Thoracic aorta (tissue), 2 donors: Measurements from ENCODE around the gene GNLY. TPM values are rescaled to one million over a fixed set of nuclear protein-coding genes. Genes with fewer than 3 reads are reported as not detected.

Experiments used
- ATAC-seq: fragments of 150-250 bp; one replicate; pipeline ENCODE4 v1.8.0; 2017; ENCODE audit warnings: low read depth; ENCODE audit not compliant: insufficient number of reproducible peaks, low FRiP score
- DNase-seq: peaks from one replicate; pipeline ENCODE4 v3.0.0-alpha.2; 2020; ENCODE audit warnings: low spot score
- H3K27ac ChIP-seq, 2 donors: fragments of 200-600 bp; sonication (generic); 1 replicate in 1 of 2; 2 replicates in 1 of 2; pipeline ENCODE4 v1.5.1; 2016; ENCODE audit warnings: mild to moderate bottlenecking in 2 of 2, moderate library complexity in 2 of 2
- H3K27me3 ChIP-seq: fragments of 200-600 bp; sonication (generic); replicated peaks from 2 replicates; pipeline ENCODE4 v1.6.0; 2016; ENCODE audit warnings: mild to moderate bottlenecking; ENCODE audit not compliant: insufficient read depth
- H3K36me3 ChIP-seq: fragments of 200-600 bp; sonication (generic); one replicate; pipeline ENCODE4 v1.5.1; 2016
- H3K4me1 ChIP-seq, 2 donors: fragments of 200-600 bp; sonication (generic); 1 replicate in 1 of 2; 2 replicates in 1 of 2; pipeline versions ENCODE4 v1.5.1 to v1.6.0; 2016; ENCODE audit warnings: low read depth in 2 of 2, mild to moderate bottlenecking in 1 of 2; ENCODE audit not compliant: control insufficient read depth in 1 of 2
- H3K4me3 ChIP-seq: fragments of 200-600 bp; sonication (generic); 2 replicates; pipeline ENCODE4 v1.5.1; 2016; ENCODE audit warnings: mild to moderate bottlenecking
- H3K9me3 ChIP-seq: fragments of 200-600 bp; sonication (generic); 2 replicates; pipeline ENCODE4 v1.5.1; 2016
- CTCF ChIP-seq: fragments of 200-600 bp; sonication (generic); IDR thresholded peaks from one replicate; pipeline ENCODE4 v1.5.1; 2019; ENCODE audit warnings: antibody characterized with exemption
- total RNA-seq, 2 donors: library from RNA; depleted of rRNA; stranded (reverse); fragments of >200 nt; gene quantifications; one replicate each; pipeline versions ENCODE4 v1.1.0 to v1.2.3, GENCODE V29; 2016

Gene GNLY
- total RNA-seq, 2 donors from 2014 or later: 1.5 to 8.5 TPM

DNA sequence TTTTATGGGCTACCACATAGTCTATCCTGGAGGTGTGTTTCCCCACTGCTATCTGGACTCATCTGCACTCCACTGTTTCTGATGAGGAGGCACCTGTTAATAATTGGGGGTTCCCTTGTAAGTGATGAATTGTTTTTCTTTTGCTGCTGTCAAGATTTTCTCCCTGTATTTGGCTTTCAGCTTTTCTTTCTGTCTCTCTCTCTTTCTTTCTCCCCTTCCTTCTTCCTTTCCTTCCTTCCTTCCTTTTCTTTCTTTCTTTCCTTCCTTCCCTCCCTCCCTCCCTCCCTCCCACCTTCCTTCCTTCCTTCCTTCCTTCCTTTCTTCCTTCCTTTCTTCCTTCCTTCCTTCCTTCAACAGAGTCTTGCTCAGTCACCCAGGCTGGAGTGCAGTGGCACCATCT lies 9.2 kb downstream of the GNLY start:
- no peak overlapping the region for H3K4me3 ChIP-seq
- H3K36me3 ChIP-seq: no peaks in the 10 kb centered on the region
- TF ChIP-seq CTCF: no peak
- no peak overlapping the region for H3K27ac ChIP-seq
- DNase-seq (no peak), ATAC-seq (no peak)
- no peaks in the 10 kb centered on the region for H3K9me3 ChIP-seq
- H3K4me1 ChIP-seq: peaks cover 6 to 24% of the 10 kb centered on the region in 2 donors
- no peaks in the 10 kb centered on the region for H3K27me3 ChIP-seq

GRCh38 chr2:85704038-85704437 lies 9.9 kb downstream of the GNLY start:
- no peak for TF ChIP-seq CTCF

DNA sequence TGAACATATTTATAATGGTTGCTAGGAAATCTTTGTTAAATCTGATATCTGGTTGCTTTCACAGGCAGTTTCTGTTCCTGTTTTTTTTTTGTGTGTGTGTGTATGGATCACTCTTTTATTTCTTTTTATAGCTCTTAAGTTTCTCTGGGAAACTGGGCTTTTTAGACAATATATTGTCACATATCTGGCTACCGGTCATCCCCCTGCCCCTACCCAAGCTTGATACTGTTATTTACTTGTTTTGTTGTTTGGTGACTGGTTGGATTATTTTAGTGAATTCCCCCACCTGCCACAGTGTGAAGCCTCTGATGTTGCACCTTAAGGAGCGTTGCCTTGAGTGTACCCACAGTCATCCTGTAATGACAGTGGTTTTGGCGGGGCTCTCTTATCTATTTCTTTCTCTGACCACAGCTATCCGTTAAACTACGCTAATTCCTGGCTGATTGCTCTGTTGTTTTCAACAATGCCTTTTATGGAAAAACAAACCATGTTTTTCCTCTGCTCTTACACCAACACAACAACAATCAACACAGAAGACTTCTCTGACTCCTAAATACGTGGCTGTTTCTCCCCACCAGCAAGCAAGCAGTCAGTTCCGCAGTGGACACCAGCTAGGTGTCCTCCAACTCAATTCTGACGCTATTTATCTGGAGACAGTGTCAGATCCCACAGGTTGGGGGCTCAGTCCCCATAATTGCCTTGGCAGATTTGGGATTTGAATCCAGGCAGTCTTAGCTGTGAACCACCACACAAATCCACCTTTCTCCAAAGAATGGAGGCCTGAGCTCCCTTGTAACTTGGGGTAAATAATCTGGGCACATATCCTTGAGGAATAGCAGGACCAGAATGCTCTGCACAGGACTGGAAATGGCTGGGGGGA lies 10.9 kb downstream of the GNLY start:
- Histone ChIP-seq H3K9me3 (no peaks in the 10 kb centered on the region), H3K36me3 (no peaks in the 10 kb centered on the region), H3K27ac (peak overlapping the region; percentile 50 to 52), H3K4me3 (no peak overlapping the region), H3K27me3 (no peaks in the 10 kb centered on the region), H3K4me1 (peaks cover 6 to 28% of the 10 kb centered on the region in 2 donors)
- DNase-seq (no peak), ATAC-seq (no peak)
- TF ChIP-seq CTCF: no peak

More at GRCh38 chr2:85704038-85704437, 9.9 kb downstream of the GNLY start:
- Histone ChIP-seq H3K36me3 (no peaks in the 10 kb centered on the region), H3K27me3 (no peaks in the 10 kb centered on the region), H3K4me3 (no peak overlapping the region), H3K9me3 (no peaks in the 10 kb centered on the region), H3K4me1 (peaks cover 6 to 24% of the 10 kb centered on the region in 2 donors), H3K27ac (peak overlapping the region in 1 of 2 donors; percentile 29)
- DNase-seq (no peak), ATAC-seq (no peak)

DNA sequence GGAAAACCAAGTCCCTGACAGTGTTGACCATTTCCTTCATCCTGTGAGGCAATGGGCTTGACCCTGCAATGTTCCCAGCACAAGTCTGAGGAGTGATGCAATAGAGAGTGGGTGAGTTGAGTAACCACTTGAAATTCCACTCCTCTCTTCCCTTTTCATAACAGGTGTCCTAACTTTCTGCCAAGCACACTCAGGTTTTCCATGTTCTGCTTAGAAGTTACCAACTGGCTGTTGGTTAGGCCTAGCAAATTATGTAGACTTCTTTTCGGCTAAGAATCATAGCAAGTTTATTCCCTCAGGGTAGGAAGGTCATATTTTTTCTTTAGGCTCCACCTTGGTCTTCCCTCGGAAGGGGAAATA lies 11.5 kb downstream of the GNLY start:
- peak overlapping the region; percentile 50 to 52 for H3K27ac ChIP-seq
- no peak overlapping the region for H3K4me3 ChIP-seq
- H3K27me3 ChIP-seq: no peaks in the 10 kb centered on the region
- TF ChIP-seq CTCF: no peak
- DNase-seq (no peak), ATAC-seq (peak; percentile 41)
- H3K36me3 ChIP-seq: no peaks in the 10 kb centered on the region
- H3K4me1 ChIP-seq: peaks cover 6 to 34% of the 10 kb centered on the region in 2 donors
- no peaks in the 10 kb centered on the region for H3K9me3 ChIP-seq

- Histone ChIP-seq H3K27me3 (no peaks in the 10 kb centered on the region), H3K9me3 (no peaks in the 10 kb centered on the region), H3K27ac (peak overlapping the region; percentile 2 to 52), H3K4me3 (no peak overlapping the region), H3K36me3 (no peaks in the 10 kb centered on the region), H3K4me1 (peaks cover 6 to 37% of the 10 kb centered on the region in 2 donors)
- no peak for TF ChIP-seq CTCF
- ATAC-seq: no peak
- DNase-seq: no peak
Measured at GRCh38 chr2:85706063-85706462, 11.9 kb downstream of the GNLY start.
